OCI-LY1 (cell line): ENCODE results near the gene ZNF322.
"Not testable (repeated sequence)": the region's sequence is repeated elsewhere in the genome, so short reads cannot be mapped to it uniquely, and the experiment has no call there.

ENCODE experiments used
- H2AFZ ChIP-seq: fragments of 200-600 bp; sonication (generic), shearing (Covaris generic); 2 replicates; pipeline ENCODE4 v1.6.0; 2014; ENCODE audit warnings: antibody characterized with exemption, mild to moderate bottlenecking, low read length
- H3F3A ChIP-seq: fragments of 200-600 bp; sonication (generic), shearing (Covaris generic); 2 replicates; pipeline ENCODE4 v1.6.0; 2014; ENCODE audit warnings: mild to moderate bottlenecking, antibody characterized with exemption, low read length, moderate library complexity; ENCODE audit not compliant: insufficient read depth
- H3K27ac ChIP-seq: fragments of 200-600 bp; sonication (generic); 2 replicates; pipeline ENCODE4 v1.5.1; 2014; ENCODE audit warnings: low read length, mixed run types, mild to moderate bottlenecking, low read depth; ENCODE audit not compliant: poor library complexity, severe bottlenecking
- H3K27me3 ChIP-seq: fragments of 200-600 bp; sonication (generic); 2 replicates; pipeline ENCODE4 v1.6.0; 2014; ENCODE audit warnings: antibody characterized with exemption, mild to moderate bottlenecking, low read length, moderate library complexity; ENCODE audit not compliant: insufficient read depth
- H3K36me3 ChIP-seq: fragments of 200-600 bp; sonication (generic); 2 replicates; pipeline ENCODE4 v1.6.1; 2014; ENCODE audit warnings: mild to moderate bottlenecking, antibody characterized with exemption, low read length, moderate library complexity, mixed read lengths; ENCODE audit not compliant: insufficient read depth
- H3K4me1 ChIP-seq: fragments of 200-600 bp; sonication (generic); 2 replicates; pipeline ENCODE4 v1.5.1; 2014; ENCODE audit warnings: mild to moderate bottlenecking, low read length, moderate library complexity; ENCODE audit not compliant: insufficient read depth, severe bottlenecking
- H3K4me2 ChIP-seq: fragments of 200-600 bp; sonication (generic), shearing (Covaris generic); 2 replicates; pipeline ENCODE4 v1.6.1; 2014; ENCODE audit warnings: low read length
- H3K4me3 ChIP-seq: fragments of 200-600 bp; sonication (generic); 2 replicates; pipeline ENCODE4 v1.5.1; 2014; ENCODE audit warnings: low read length, low read depth, mild to moderate bottlenecking, mixed read lengths; ENCODE audit not compliant: poor library complexity, severe bottlenecking
- H3K79me2 ChIP-seq: fragments of 200-600 bp; shearing (Covaris generic); 2 replicates; pipeline ENCODE4 v1.6.1; 2016; ENCODE audit warnings: mixed run types, low read length, mixed read lengths; ENCODE audit not compliant: insufficient read depth
- H3K9ac ChIP-seq: fragments of 200-600 bp; sonication (generic), shearing (Covaris generic); 2 replicates; pipeline ENCODE4 v1.6.1; 2014; ENCODE audit warnings: mild to moderate bottlenecking, low read length, mixed read lengths
- H3K9me2 ChIP-seq: fragments of 200-600 bp; sonication (generic), shearing (Covaris generic); 2 replicates; pipeline ENCODE4 v1.6.1; 2014; ENCODE audit warnings: low read depth, mild to moderate bottlenecking, low read length, mixed read lengths
- H3K9me3 ChIP-seq: fragments of 200-600 bp; shearing (Covaris generic); 2 replicates; pipeline ENCODE4 v1.6.1; 2014; ENCODE audit warnings: low read length, mixed read lengths
- H4K20me1 ChIP-seq: fragments of 200-600 bp; sonication (generic), shearing (Covaris generic); 2 replicates; pipeline ENCODE4 v1.6.0; 2016; ENCODE audit warnings: mild to moderate bottlenecking, low read length; ENCODE audit not compliant: insufficient read depth
- EZH2 ChIP-seq: fragments of 200-600 bp; sonication (generic), shearing (Covaris generic); IDR thresholded peaks from 2 replicates; pipeline ENCODE4 v1.8.0; 2017; ENCODE audit warnings: borderline replicate concordance, mixed run types, mild to moderate bottlenecking, antibody characterized with exemption, low read length, moderate library complexity, mixed read lengths
- TF ChIP-seq, protein P1 (sequence below): fragments of 200-600 bp; sonication (generic), shearing (Covaris generic); IDR thresholded peaks from 2 replicates; pipeline ENCODE4 v1.5.1; 2017; ENCODE audit warnings: mild to moderate bottlenecking, antibody characterized with exemption, low read length, moderate library complexity, mixed read lengths

ZNF322 gene

GRCh38 chr6:26659042-26659999 lies at the start of gene ZNF322:
TSS of gene ZNF322 (minus strand) at chr6:26659746. CDS start at chr6:26638553, 21,193 bp downstream.
- Histone ChIP-seq H3K4me2 (peak within 1 kb of the TSS; percentile 83), H3K4me1 (peaks cover 14% of the 10 kb centered on the region), H3K27me3 (no peaks in the 10 kb centered on the region), H3K9ac (peak within 1 kb of the TSS; percentile 71), H3K79me2 (no peaks in the 10 kb centered on the region), H3K4me3 (peak within 1 kb of the TSS; percentile 73), H3K36me3 (peaks cover 38% of the 10 kb centered on the region), H3K9me2 (no peaks in the 10 kb centered on the region), H3F3A (no peaks in the 10 kb centered on the region), H2AFZ (peak within 1 kb of the TSS; percentile 84), H4K20me1 (no peaks in the 10 kb centered on the region), H3K27ac (no peak within 1 kb of the TSS), H3K9me3 (0 out of 2 replicates have a peak, but pooled peaks cover under 1% of the 10 kb centered on the region)
- TF ChIP-seq, protein P1, sequence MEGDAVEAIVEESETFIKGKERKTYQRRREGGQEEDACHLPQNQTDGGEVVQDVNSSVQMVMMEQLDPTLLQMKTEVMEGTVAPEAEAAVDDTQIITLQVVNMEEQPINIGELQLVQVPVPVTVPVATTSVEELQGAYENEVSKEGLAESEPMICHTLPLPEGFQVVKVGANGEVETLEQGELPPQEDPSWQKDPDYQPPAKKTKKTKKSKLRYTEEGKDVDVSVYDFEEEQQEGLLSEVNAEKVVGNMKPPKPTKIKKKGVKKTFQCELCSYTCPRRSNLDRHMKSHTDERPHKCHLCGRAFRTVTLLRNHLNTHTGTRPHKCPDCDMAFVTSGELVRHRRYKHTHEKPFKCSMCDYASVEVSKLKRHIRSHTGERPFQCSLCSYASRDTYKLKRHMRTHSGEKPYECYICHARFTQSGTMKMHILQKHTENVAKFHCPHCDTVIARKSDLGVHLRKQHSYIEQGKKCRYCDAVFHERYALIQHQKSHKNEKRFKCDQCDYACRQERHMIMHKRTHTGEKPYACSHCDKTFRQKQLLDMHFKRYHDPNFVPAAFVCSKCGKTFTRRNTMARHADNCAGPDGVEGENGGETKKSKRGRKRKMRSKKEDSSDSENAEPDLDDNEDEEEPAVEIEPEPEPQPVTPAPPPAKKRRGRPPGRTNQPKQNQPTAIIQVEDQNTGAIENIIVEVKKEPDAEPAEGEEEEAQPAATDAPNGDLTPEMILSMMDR: no peak
- TF ChIP-seq EZH2: no peak

- not testable (repeated sequence) for H3K9ac ChIP-seq, H2AFZ ChIP-seq, H3K9me3 ChIP-seq, H3K4me2 ChIP-seq, H3K27me3 ChIP-seq, H3K4me3 ChIP-seq, H3K79me2 ChIP-seq, H3K4me1 ChIP-seq, H3F3A ChIP-seq, H3K27ac ChIP-seq, H3K36me3 ChIP-seq, H3K9me2 ChIP-seq, H4K20me1 ChIP-seq
These were observed 46.2 kb upstream of the ZNF322 start for GRCh38 chr6:26705780-26706179.

DNA sequence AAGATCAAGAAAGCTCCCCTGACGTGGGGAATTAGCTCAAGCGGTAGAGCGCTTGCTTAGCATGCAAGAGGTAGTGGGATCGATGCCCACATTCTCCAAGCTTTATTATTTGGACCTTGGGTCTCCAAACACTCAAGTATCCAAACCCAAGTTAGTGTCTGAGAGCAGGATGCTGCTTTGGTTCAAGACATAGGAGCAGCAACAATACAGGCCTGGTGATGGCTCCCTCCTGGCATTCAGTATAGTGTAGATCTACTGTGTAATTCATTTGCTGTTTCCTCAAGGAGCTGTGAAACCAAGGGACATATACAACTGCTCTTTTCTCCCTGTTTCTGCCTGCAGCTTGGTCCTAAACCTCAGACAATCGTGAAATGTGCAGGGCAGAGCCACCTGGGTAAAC lies 45.8 kb upstream of the ZNF322 start:
- H3K9ac ChIP-seq, H3K27me3 ChIP-seq, H3K27ac ChIP-seq, H3K4me2 ChIP-seq, H4K20me1 ChIP-seq, H3K36me3 ChIP-seq, H3K9me3 ChIP-seq, H3K4me1 ChIP-seq, H3K79me2 ChIP-seq, H2AFZ ChIP-seq, H3K4me3 ChIP-seq, H3F3A ChIP-seq, H3K9me2 ChIP-seq: not testable (repeated sequence)

DNA sequence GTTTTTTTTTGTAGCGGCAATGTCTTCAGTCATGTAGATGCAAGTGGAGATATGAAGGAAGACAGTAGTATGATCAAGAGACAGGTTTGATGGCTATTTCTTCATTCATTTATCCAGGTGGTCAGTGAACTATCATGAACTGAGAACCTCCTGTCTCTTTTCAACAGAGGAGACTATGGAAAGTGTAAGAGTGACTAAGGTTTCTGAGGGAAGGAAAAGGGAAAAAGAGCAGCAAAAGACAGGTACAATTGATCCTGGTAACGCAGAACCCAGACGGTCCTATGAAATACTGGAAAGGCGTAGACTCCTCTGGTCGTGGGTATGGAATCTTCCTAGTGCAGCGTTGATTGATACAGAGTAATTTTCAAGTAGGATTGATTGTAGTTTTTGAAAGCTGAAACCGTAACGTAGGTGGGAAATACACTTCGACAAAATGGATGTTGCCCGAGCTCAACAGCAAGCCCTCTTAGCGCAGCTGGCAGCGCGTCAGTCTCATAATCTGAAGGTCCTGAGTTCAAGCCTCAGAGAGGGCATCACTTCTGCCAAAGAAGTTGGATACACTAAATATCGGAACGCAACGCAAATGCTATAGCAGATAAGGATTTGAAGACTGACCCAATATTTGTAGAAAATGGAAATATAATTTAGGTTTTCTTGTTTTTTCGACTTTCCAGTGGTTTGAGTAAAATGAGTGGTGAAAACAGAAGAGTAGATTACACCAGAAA lies 41.6 kb upstream of the ZNF322 start:
- not testable (repeated sequence) for H3K9me2 ChIP-seq, H3K9ac ChIP-seq, H3K27me3 ChIP-seq, H3K9me3 ChIP-seq, H4K20me1 ChIP-seq, H3K36me3 ChIP-seq, H3K4me1 ChIP-seq, H3K4me3 ChIP-seq, H2AFZ ChIP-seq, H3K27ac ChIP-seq, H3K79me2 ChIP-seq, H3F3A ChIP-seq, H3K4me2 ChIP-seq

- not testable (repeated sequence) for H3K9me2 ChIP-seq, H3K4me2 ChIP-seq, H3K9ac ChIP-seq, H3K27me3 ChIP-seq, H4K20me1 ChIP-seq, H3F3A ChIP-seq, H3K4me1 ChIP-seq, H3K79me2 ChIP-seq, H3K9me3 ChIP-seq, H3K4me3 ChIP-seq, H2AFZ ChIP-seq, H3K27ac ChIP-seq, H3K36me3 ChIP-seq
These were observed 38.0 kb upstream of the ZNF322 start for GRCh38 chr6:26697496-26697895.

DNA sequence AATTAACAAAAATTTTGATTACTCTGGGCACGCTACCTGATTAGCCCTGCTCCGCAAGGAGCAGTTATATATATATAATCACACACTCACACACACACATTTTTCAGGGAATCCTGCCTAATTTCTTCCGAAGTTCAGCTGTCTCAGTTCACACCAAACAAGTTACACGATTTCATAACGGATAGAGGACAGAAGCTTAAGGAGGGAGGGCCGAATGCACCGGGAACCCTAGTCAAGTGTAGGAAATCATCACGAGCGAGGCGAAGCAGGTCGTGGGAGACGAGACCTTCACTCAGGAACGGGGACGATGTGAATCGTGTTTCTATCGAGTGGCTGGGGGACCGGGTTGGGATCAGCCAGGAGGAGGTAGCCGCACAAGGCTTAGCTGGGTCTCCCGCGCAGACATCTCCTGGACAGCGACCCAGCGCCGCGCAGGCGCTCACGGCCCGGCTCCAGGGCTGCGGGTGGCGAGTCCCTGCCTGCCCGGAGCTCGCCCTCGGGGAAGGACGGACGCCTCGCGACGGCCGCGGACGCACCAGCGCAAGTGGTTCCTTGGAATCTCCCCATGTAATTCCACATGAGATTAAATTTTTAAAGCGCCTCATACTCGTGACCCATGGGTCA lies 29.9 kb upstream of the ZNF322 start:
- H4K20me1 ChIP-seq, H3K4me2 ChIP-seq, H3K9me2 ChIP-seq, H3K36me3 ChIP-seq, H3K4me1 ChIP-seq, H3F3A ChIP-seq, H3K4me3 ChIP-seq, H3K27me3 ChIP-seq, H3K79me2 ChIP-seq, H2AFZ ChIP-seq, H3K27ac ChIP-seq, H3K9me3 ChIP-seq, H3K9ac ChIP-seq: not testable (repeated sequence)
